CD14-positive monocyte (primary cell): Measurements from ENCODE around the gene C1QTNF6. TPM values are rescaled to one million over a fixed set of nuclear protein-coding genes. Genes with fewer than 3 reads are reported as not detected.

Source experiments
- DNase-seq, 3 donors: peaks; one replicate each; pipeline ENCODE4 v3.0.0-alpha.2; 2011 to 2022
- H2AFZ ChIP-seq: 2 replicates; pipeline ENCODE4 v1.6.0; 2012; ENCODE audit warnings: mild to moderate bottlenecking, low read depth, low read length, inconsistent platforms; ENCODE audit not compliant: insufficient read depth, poor library complexity, severe bottlenecking
- H3K27ac ChIP-seq, 2 donors: 1 replicate in 1 of 2; 2 replicates in 1 of 2; pipeline ENCODE4 v1.5.1; 2012 to 2013; ENCODE audit warnings: low read length in 2 of 2, control low read depth in 1 of 2, inconsistent platforms in 1 of 2, low read depth in 1 of 2, mild to moderate bottlenecking in 1 of 2
- H3K27me3 ChIP-seq, 2 donors: one replicate each; pipeline versions ENCODE4 v1.6.0 to v1.6.1; 2011 to 2013; ENCODE audit warnings: low read length in 2 of 2; ENCODE audit not compliant: control insufficient read depth in 2 of 2, insufficient read depth in 2 of 2
- H3K36me3 ChIP-seq, 2 donors: replicated peaks in 1 of 2; 1 replicate in 1 of 2; 2 replicates in 1 of 2; pipeline versions ENCODE4 v1.5.1 to v1.6.1; 2012 to 2013; ENCODE audit warnings: low read length in 2 of 2, control low read depth in 1 of 2, inconsistent platforms in 1 of 2, mild to moderate bottlenecking in 1 of 2; ENCODE audit not compliant: insufficient read depth in 2 of 2, control insufficient read depth in 1 of 2
- H3K4me1 ChIP-seq, 2 donors: 1 replicate in 1 of 2; 2 replicates in 1 of 2; pipeline versions ENCODE4 v1.5.1 to v1.6.1; 2012 to 2013; ENCODE audit warnings: low read length in 2 of 2, control low read depth in 1 of 2, inconsistent platforms in 1 of 2, mild to moderate bottlenecking in 1 of 2, moderate library complexity in 1 of 2; ENCODE audit not compliant: insufficient read depth in 2 of 2, control insufficient read depth in 1 of 2
- H3K4me2 ChIP-seq: replicated peaks from 2 replicates; pipeline ENCODE3; 2012; ENCODE audit warnings: low read length, moderate library complexity, mild to moderate bottlenecking; ENCODE audit not compliant: poor library complexity, severe bottlenecking; ENCODE audit errors: extremely low read depth
- H3K4me3 ChIP-seq, 3 experiments: fragments of 200-600 bp in 1 of 3; sonication (generic) in 1 of 3; replicated peaks in 1 of 3; 1 replicate in 2 of 3; 2 replicates in 1 of 3; pipeline ENCODE4 v1.5.1; 2011 to 2013; ENCODE audit warnings: low read length in 3 of 3, mild to moderate bottlenecking in 3 of 3, control low read depth in 2 of 3, low read depth in 2 of 3, inconsistent platforms in 1 of 3, moderate library complexity in 1 of 3
- H3K79me2 ChIP-seq: 2 replicates; pipeline ENCODE4 v1.6.0; 2012; ENCODE audit warnings: mild to moderate bottlenecking, control low read depth, inconsistent platforms, low read length, moderate library complexity; ENCODE audit not compliant: insufficient read depth
- H3K9ac ChIP-seq: 2 replicates; pipeline ENCODE4 v1.6.0; 2017; ENCODE audit warnings: low read length, mild to moderate bottlenecking; ENCODE audit not compliant: insufficient read depth, poor library complexity, severe bottlenecking
- H3K9me3 ChIP-seq, 2 donors: replicated peaks in 1 of 2; 1 replicate in 1 of 2; 2 replicates in 1 of 2; pipeline versions ENCODE4 v1.5.1 to v1.6.1; 2012 to 2013; ENCODE audit warnings: low read length in 2 of 2, control low read depth in 1 of 2; ENCODE audit not compliant: control insufficient read depth in 1 of 2, insufficient read depth in 1 of 2
- H4K20me1 ChIP-seq: 2 replicates; pipeline ENCODE4 v1.6.0; 2012; ENCODE audit warnings: mild to moderate bottlenecking, low read length, control low read depth, moderate library complexity; ENCODE audit not compliant: insufficient read depth
- H3K27ac Mint-ChIP-seq, 7 donors: one replicate each; pipeline ENCODE4 v1.8.0; 2020; ENCODE audit warnings: mild to moderate bottlenecking in 7 of 7, mixed read lengths in 7 of 7, moderate library complexity in 6 of 7, inconsistent platforms in 2 of 7
- H3K27me3 Mint-ChIP-seq, 3 donors: one replicate each; pipeline ENCODE4 v1.8.0; 2021 to 2022; ENCODE audit warnings: low read depth in 3 of 3, mild to moderate bottlenecking in 3 of 3, mixed read lengths in 3 of 3, moderate library complexity in 3 of 3, inconsistent platforms in 1 of 3
- H3K36me3 Mint-ChIP-seq, 2 donors: one replicate each; pipeline ENCODE4 v1.8.0; 2020; ENCODE audit warnings: mixed read lengths in 2 of 2, inconsistent platforms in 1 of 2, mild to moderate bottlenecking in 1 of 2
- H3K4me1 Mint-ChIP-seq: one replicate; pipeline ENCODE4 v1.8.0; 2020; ENCODE audit warnings: mild to moderate bottlenecking, mixed read lengths
- H3K4me3 Mint-ChIP-seq, 2 donors: one replicate each; pipeline ENCODE4 v1.8.0; 2020; ENCODE audit warnings: mild to moderate bottlenecking in 2 of 2, mixed read lengths in 2 of 2, moderate library complexity in 1 of 2
- H3K9me3 Mint-ChIP-seq, 7 donors: one replicate each; pipeline ENCODE4 v1.8.0; 2020 to 2022; ENCODE audit warnings: mixed read lengths in 7 of 7, mild to moderate bottlenecking in 6 of 7, moderate library complexity in 6 of 7, inconsistent platforms in 2 of 7
- WGBS: methylation state at CpG from one replicate; pipeline ENCODE4 v1.1.5; 2013; ENCODE audit warnings: missing lambda C conversion rate; ENCODE audit not compliant: insufficient coverage; 5-methylcytosine and 5-hydroxymethylcytosine counted together
- intact Hi-C, 2 donors: fragments of 100-400 bp; cut with micrococcal nuclease; formaldehyde crosslinking; loops; one replicate each; pipeline versions ENCODE4 v1.15.0 to v1.15.1; 2023
- polyA plus RNA-seq, 3 donors: library from polyadenylated mRNA; depleted of rRNA in 1 of 3; unstranded in 2 of 3; stranded (reverse) in 1 of 3; fragments of 300-500 nt in 2 of 3; fragments of >200 nt in 1 of 3; fragmentation: Illumina TruSeq in 2 of 3; gene quantifications; 1 replicate in 2 of 3; 2 replicates in 1 of 3; pipeline ENCODE4 v1.2.3, GENCODE V29; 2012 to 2021
- TF ChIP-seq, protein P1 (sequence below): fragments of 200-600 bp; IDR thresholded peaks from one replicate; pipeline ENCODE4 v1.8.0; 2022; ENCODE audit warnings: antibody characterized with exemption, mild to moderate bottlenecking

Gene C1QTNF6
- polyA plus RNA-seq, 3 donors, result 0.14 to 2.3 (median 0.24) TPM

DNA sequence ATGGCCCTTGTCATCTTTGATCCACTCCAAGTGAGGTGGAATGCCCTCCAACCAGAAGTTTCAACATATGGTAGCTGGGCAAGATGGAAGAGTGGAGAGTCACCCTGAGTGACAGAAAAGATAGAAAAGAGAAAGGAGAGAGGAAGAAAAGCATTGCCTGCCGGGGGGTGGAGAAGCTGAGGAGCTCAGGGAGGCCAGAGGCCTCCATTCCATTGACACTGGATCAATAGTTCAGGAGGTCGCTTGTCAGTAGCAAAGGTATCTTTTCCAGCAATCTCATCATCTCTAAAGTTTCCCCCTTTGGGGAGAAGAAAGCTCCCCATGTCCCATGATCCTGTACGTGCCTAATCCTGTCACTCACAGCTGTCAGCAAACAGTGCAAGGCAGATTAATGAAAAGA is 6.7 kb upstream of the C1QTNF6 start:
- Mint-ChIP-seq H3K27ac (peak overlapping the region in 2 of 7 donors; percentile 29 to 31), H3K9me3 (no peaks in the 10 kb centered on the region), H3K27me3 (peaks cover 0 to 4% (median 1%) of the 10 kb centered on the region in 3 donors), H3K36me3 (no peaks in the 10 kb centered on the region), H3K4me1 (peaks cover 10% of the 10 kb centered on the region), H3K4me3 (no peak overlapping the region)
- DNase-seq, result no peak
- TF ChIP-seq, protein P1, sequence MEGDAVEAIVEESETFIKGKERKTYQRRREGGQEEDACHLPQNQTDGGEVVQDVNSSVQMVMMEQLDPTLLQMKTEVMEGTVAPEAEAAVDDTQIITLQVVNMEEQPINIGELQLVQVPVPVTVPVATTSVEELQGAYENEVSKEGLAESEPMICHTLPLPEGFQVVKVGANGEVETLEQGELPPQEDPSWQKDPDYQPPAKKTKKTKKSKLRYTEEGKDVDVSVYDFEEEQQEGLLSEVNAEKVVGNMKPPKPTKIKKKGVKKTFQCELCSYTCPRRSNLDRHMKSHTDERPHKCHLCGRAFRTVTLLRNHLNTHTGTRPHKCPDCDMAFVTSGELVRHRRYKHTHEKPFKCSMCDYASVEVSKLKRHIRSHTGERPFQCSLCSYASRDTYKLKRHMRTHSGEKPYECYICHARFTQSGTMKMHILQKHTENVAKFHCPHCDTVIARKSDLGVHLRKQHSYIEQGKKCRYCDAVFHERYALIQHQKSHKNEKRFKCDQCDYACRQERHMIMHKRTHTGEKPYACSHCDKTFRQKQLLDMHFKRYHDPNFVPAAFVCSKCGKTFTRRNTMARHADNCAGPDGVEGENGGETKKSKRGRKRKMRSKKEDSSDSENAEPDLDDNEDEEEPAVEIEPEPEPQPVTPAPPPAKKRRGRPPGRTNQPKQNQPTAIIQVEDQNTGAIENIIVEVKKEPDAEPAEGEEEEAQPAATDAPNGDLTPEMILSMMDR, result no peak
- Histone ChIP-seq H3K27me3 (no peaks in the 10 kb centered on the region), H2AFZ (no peak overlapping the region), H3K4me1 (peaks cover 12 to 18% of the 10 kb centered on the region in 2 donors), H4K20me1 (peaks cover 6% of the 10 kb centered on the region), H3K4me2 (no peak overlapping the region), H3K79me2 (no peaks in the 10 kb centered on the region), H3K36me3 (no peaks in the 10 kb centered on the region), H3K9me3 (no peaks in the 10 kb centered on the region), H3K4me3 (no peak overlapping the region), H3K9ac (no peak overlapping the region), H3K27ac (no peak overlapping the region)
- WGBS, result 83% methylated on average over 1 of the region's 3 CpGs
- intact Hi-C loops, result loop anchor here (5.0 kb wide), 1 partner anchor 117 kb away; no protein-coding TSS in a partner anchor

- no peak overlapping the region for H3K27ac Mint-ChIP-seq
- H3K36me3 Mint-ChIP-seq, result no peaks in the 10 kb centered on the region
- Histone ChIP-seq H3K9me3 (no peaks in the 10 kb centered on the region), H2AFZ (no peak overlapping the region), H3K36me3 (no peaks in the 10 kb centered on the region), H3K4me1 (peaks cover 4 to 8% of the 10 kb centered on the region in 2 donors), H3K4me2 (no peak overlapping the region), H3K79me2 (no peaks in the 10 kb centered on the region), H3K27ac (no peak overlapping the region), H3K4me3 (no peak overlapping the region), H3K27me3 (no peaks in the 10 kb centered on the region), H4K20me1 (peaks cover 6% of the 10 kb centered on the region), H3K9ac (no peak overlapping the region)
- peaks cover 9% of the 10 kb centered on the region for H3K4me1 Mint-ChIP-seq
- DNase-seq, result no peak
- H3K9me3 Mint-ChIP-seq, result no peaks in the 10 kb centered on the region
- peaks cover 0 to 4% (median 1%) of the 10 kb centered on the region in 3 donors for H3K27me3 Mint-ChIP-seq
- 45% methylated on average over 6 of the region's 10 CpGs for WGBS
- TF ChIP-seq, protein P1, result no peak
- intact Hi-C loops, result no loop called here
- no peak overlapping the region for H3K4me3 Mint-ChIP-seq
These were observed 5.7 kb upstream of the C1QTNF6 start for GRCh38 chr22:37193629-37194191.
